Endothelial cell of umbilical vein (primary cell): ENCODE measurements around the gene TMEM270. TPM values are rescaled to one million over a fixed set of nuclear protein-coding genes. Genes with fewer than 3 reads are reported as not detected.

Experiments
- BruUV-seq: library from RNA; stranded (reverse); fragments of 400-500 nt; replicated peaks from 2 replicates; lab custom pipeline; 2021; lab: Mats Ljungman, UMichigan
- CTCF ChIA-PET: fragments of 300-600, 350-600 bp; sonication (Branson Sonifier 250); formaldehyde crosslinking; loops from one replicate; lab custom pipeline; 2021; ENCODE audit warnings: antibody characterized with exemption, inconsistent platforms; lab: Charles Lee
- POLR2A ChIA-PET: fragments of 300-600, 350-600 bp; sonication (Branson Sonifier 250); formaldehyde crosslinking; loops from one replicate; lab custom pipeline; 2021; ENCODE audit warnings: antibody characterized with exemption, inconsistent platforms; lab: Charles Lee
- DNase-seq: peaks from one replicate; pipeline ENCODE4 v3.0.0-alpha.2; 2011; ENCODE audit warnings: low read depth, low spot score
- FAIRE-seq: peaks from 2 replicates; lab custom pipeline; 2011; peaks lifted over from hg19 to GRCh38; lab: Jason Lieb, UNC
- H2AFZ ChIP-seq: 2 replicates; pipeline ENCODE4 v1.6.0; 2012; ENCODE audit warnings: low read depth, low read length, control low read depth, inconsistent platforms
- H3K27ac ChIP-seq: 2 replicates; pipeline ENCODE4 v1.5.1; 2011; ENCODE audit warnings: low read depth, mild to moderate bottlenecking, control low read depth, low read length, moderate library complexity; ENCODE audit not compliant: insufficient read depth
- H3K27me3 ChIP-seq, 2 experiments: 2 replicates each; pipeline versions ENCODE4 v1.6.0 to v1.6.1; 2011; ENCODE audit warnings: low read length in 2 of 2, mixed read lengths in 1 of 2; ENCODE audit not compliant: control insufficient read depth in 2 of 2, insufficient read depth in 2 of 2
- H3K36me3 ChIP-seq, 2 experiments: 2 replicates in 1 of 2; 3 replicates in 1 of 2; pipeline ENCODE4 v1.5.1; 2011; ENCODE audit warnings: low read length in 2 of 2, mild to moderate bottlenecking in 1 of 2, moderate library complexity in 1 of 2; ENCODE audit not compliant: control insufficient read depth in 2 of 2, insufficient read depth in 2 of 2; ENCODE audit errors: extremely low read depth in 1 of 2
- H3K4me1 ChIP-seq: 3 replicates; pipeline ENCODE4 v1.5.1; 2011; ENCODE audit warnings: mild to moderate bottlenecking, low read length; ENCODE audit not compliant: control insufficient read depth, insufficient read depth; ENCODE audit errors: extremely low read depth
- H3K4me2 ChIP-seq: 2 replicates; pipeline ENCODE4 v1.6.1; 2011; ENCODE audit warnings: low read length, control low read depth, mixed read lengths; ENCODE audit not compliant: insufficient read depth
- H3K4me3 ChIP-seq, 3 experiments: fragments of 200-600 bp in 1 of 3; sonication (generic), shearing (Covaris generic) in 1 of 3; replicated peaks in 1 of 3; 2 replicates each; pipeline ENCODE4 v1.5.1; 2011 to 2016; ENCODE audit warnings: control low read depth in 3 of 3, low read length in 3 of 3, mild to moderate bottlenecking in 2 of 3, inconsistent platforms in 1 of 3, low read depth in 1 of 3, moderate library complexity in 1 of 3; ENCODE audit not compliant: insufficient read depth in 1 of 3
- H3K79me2 ChIP-seq: 2 replicates; pipeline ENCODE4 v1.6.0; 2012; ENCODE audit warnings: low read length, inconsistent platforms; ENCODE audit not compliant: control insufficient read depth, insufficient read depth
- H3K9ac ChIP-seq: replicated peaks from 2 replicates; pipeline ENCODE3; 2011; ENCODE audit warnings: low read length, control low read depth; ENCODE audit not compliant: insufficient read depth; ENCODE audit errors: extremely low read depth
- H3K9me1 ChIP-seq: replicated peaks from 3 replicates; pipeline ENCODE4 v1.6.0; 2011; ENCODE audit warnings: mild to moderate bottlenecking, low read length; ENCODE audit not compliant: control insufficient read depth, insufficient read depth; ENCODE audit errors: extremely low read depth
- H3K9me3 ChIP-seq: replicated peaks from 2 replicates; pipeline ENCODE4 v1.5.1; 2012; ENCODE audit warnings: low read length, inconsistent platforms; ENCODE audit not compliant: control insufficient read depth, insufficient read depth
- H4K20me1 ChIP-seq: replicated peaks from 2 replicates; pipeline ENCODE3; 2011; ENCODE audit warnings: mild to moderate bottlenecking, low read length; ENCODE audit not compliant: control insufficient read depth, insufficient read depth; ENCODE audit errors: extremely low read depth
- FOS ChIP-seq: IDR thresholded peaks from 2 replicates; pipeline ENCODE4 v1.6.1; 2011; ENCODE audit warnings: mild to moderate bottlenecking, low read length, moderate library complexity, borderline replicate concordance; ENCODE audit not compliant: insufficient read depth
- MAX ChIP-seq: IDR thresholded peaks from 2 replicates; pipeline ENCODE4 v1.6.1; 2011; ENCODE audit not compliant: insufficient read depth, insufficient read length
- MYC ChIP-seq: IDR thresholded peaks from one replicate; pipeline ENCODE4 v1.6.1; 2011; ENCODE audit warnings: mild to moderate bottlenecking, low read depth, low read length
- POLR2A ChIP-seq: IDR thresholded peaks from 2 replicates; pipeline ENCODE4 v1.6.1; 2012; ENCODE audit warnings: low read depth, mild to moderate bottlenecking, control low read depth, low read length
- dilution Hi-C: fragments of 300-500 bp; cut with MboI; formaldehyde crosslinking; loops from one replicate; pipeline ENCODE4 v1.15.0; 2019; ENCODE audit warnings: low sequenced_read_pairs; ENCODE audit not compliant: extremely low pct_ligation_motif_present
- intact Hi-C: fragments of 100-400 bp; cut with micrococcal nuclease; formaldehyde crosslinking; loops from one replicate; pipeline ENCODE4 v1.10.0; 2022
- polyA plus RNA-seq, 4 experiments: library from polyadenylated mRNA; depleted of rRNA in 3 of 4; stranded (reverse) in 3 of 4; unstranded in 1 of 4; fragments of >200 nt; gene quantifications; 2 replicates each; pipeline versions ENCODE4 v1.2.1 to v1.2.3, GENCODE V29; 2011 to 2012; ENCODE audit warnings: missing spikeins in 1 of 4
- total RNA-seq: library from RNA; stranded (reverse); gene quantifications from 2 replicates; pipeline ENCODE4 v1.2.3, GENCODE V29; 2021
- TF ChIP-seq, protein P1 (sequence below), 2 donors: IDR thresholded peaks; 1 replicate in 1 of 2; 2 replicates in 1 of 2; pipeline ENCODE4 v1.5.1; 2011; ENCODE audit warnings: low read length in 2 of 2, mild to moderate bottlenecking in 2 of 2, moderate library complexity in 2 of 2, control low read depth in 1 of 2, inconsistent platforms in 1 of 2, low read depth in 1 of 2; ENCODE audit not compliant: insufficient read depth in 1 of 2; ENCODE audit errors: extremely low read depth in 1 of 2

The TMEM270 gene
- total and polyA plus RNA-seq, 2 donors (not counting 3 experiments of a cell fraction or from before 2014, with no cell fraction given): not detected

DNA sequence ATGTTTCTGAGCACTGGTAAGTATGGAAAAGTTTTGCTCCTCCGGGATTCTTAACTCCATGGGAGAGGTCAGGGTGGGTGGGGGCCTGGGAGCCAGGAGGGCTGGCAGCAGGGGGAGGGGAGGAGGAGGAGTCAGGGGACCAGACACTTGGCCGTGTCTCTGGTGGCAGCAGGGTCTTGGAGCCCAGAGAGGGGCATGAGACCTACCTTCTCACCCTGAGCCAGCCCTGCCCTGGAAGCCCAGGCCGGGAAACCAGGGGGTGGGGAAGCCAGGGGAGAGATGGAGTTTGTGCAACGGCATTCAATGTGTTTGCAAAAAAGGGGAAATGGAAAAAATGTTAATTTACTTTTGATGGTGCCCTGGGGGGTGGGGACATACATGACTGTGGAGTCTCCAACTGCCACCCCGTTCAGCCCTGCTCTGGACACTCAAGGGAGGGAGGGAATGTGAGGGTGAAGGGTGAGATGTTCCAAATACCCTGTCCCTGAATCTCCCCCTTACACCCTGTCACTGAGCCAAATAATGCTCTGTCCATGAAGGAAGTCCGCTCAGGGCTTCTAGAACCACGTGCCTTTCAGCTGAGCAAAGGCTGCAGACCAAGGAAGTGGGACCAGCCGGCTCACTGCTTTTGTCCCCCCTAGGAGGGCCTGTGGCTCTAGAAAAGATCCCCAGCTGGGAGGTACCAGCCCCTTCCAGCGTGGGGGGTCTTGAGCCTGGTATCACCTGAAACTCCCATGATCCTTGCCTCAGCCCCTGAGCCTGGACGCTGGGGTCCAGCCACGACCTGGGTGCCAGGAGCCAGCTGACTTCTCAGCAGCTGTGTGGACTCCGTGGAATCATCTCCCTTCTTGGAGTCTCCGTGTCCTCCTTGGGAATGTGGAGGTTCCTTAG is 48.3 kb downstream of the TMEM270 start:
- no peaks in the 10 kb centered on the region for H3K4me1 ChIP-seq
- no peak overlapping the region for H3K27ac ChIP-seq
- no peaks in the 10 kb centered on the region for H3K9me3 ChIP-seq
- intact Hi-C loops (no loop called here), dilution Hi-C loops (no loop called here)
- no peaks in the 10 kb centered on the region for H3K79me2 ChIP-seq
- H3K4me3 ChIP-seq: no peak overlapping the region
- DNase-seq: no peak
- TF ChIP-seq, protein P1, sequence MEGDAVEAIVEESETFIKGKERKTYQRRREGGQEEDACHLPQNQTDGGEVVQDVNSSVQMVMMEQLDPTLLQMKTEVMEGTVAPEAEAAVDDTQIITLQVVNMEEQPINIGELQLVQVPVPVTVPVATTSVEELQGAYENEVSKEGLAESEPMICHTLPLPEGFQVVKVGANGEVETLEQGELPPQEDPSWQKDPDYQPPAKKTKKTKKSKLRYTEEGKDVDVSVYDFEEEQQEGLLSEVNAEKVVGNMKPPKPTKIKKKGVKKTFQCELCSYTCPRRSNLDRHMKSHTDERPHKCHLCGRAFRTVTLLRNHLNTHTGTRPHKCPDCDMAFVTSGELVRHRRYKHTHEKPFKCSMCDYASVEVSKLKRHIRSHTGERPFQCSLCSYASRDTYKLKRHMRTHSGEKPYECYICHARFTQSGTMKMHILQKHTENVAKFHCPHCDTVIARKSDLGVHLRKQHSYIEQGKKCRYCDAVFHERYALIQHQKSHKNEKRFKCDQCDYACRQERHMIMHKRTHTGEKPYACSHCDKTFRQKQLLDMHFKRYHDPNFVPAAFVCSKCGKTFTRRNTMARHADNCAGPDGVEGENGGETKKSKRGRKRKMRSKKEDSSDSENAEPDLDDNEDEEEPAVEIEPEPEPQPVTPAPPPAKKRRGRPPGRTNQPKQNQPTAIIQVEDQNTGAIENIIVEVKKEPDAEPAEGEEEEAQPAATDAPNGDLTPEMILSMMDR (IDR thresholded peaks at IDR 0.05; ENCODE audit: extremely low read depth in 1 of 2, insufficient read depth in 1 of 2, low read depth in 1 of 2, low read length in 2 of 2): no peak
- TF ChIP-seq MYC (no peak), MAX (no peak), FOS (no peak), POLR2A (no peak)
- H3K9me1 ChIP-seq: no peaks in the 10 kb centered on the region
- peaks cover 0 to under 1% of the 10 kb centered on the region in 2 experiments for H3K27me3 ChIP-seq
- no TSS peak for BruUV-seq
- CTCF ChIA-PET: no interaction called here
- no peaks in the 10 kb centered on the region for H3K36me3 ChIP-seq
- POLR2A ChIA-PET: no interaction called here
- no peak for FAIRE-seq
- H2AFZ ChIP-seq: no peak overlapping the region
- H4K20me1 ChIP-seq: no peaks in the 10 kb centered on the region
- H3K4me2 ChIP-seq: no peak overlapping the region
- H3K9ac ChIP-seq: no peak overlapping the region
